Keratinocyte (primary cell): ENCODE data around the gene TLR6. TPM values are rescaled to one million over a fixed set of nuclear protein-coding genes. Genes with fewer than 3 reads are reported as not detected.
"Not testable (repeated sequence)": the region's sequence is repeated elsewhere in the genome, so short reads cannot be mapped to it uniquely, and the experiment has no call there.

Experiments
- DNase-seq: peaks from one replicate; pipeline ENCODE4 v3.0.0-alpha.2; 2011; ENCODE audit warnings: low read depth, missing footprints, low spot score
- FAIRE-seq: peaks from 2 replicates; lab custom pipeline; 2011; peaks lifted over from hg19 to GRCh38; lab: Jason Lieb, UNC
- H2AFZ ChIP-seq: 2 replicates; pipeline ENCODE4 v1.6.0; 2012; ENCODE audit warnings: low read length, control low read depth, inconsistent platforms; ENCODE audit not compliant: control insufficient read depth
- H3K27ac ChIP-seq: 2 replicates; pipeline ENCODE4 v1.5.1; 2011; ENCODE audit warnings: low read length; ENCODE audit not compliant: control insufficient read depth, insufficient read depth
- H3K27me3 ChIP-seq: 3 replicates; pipeline ENCODE4 v1.6.0; 2011; ENCODE audit warnings: low read length; ENCODE audit not compliant: control insufficient read depth, insufficient read depth; ENCODE audit errors: extremely low read depth
- H3K36me3 ChIP-seq, 2 experiments: 2 replicates in 1 of 2; 3 replicates in 1 of 2; pipeline ENCODE4 v1.5.1; 2011; ENCODE audit warnings: low read length in 2 of 2, mild to moderate bottlenecking in 1 of 2; ENCODE audit not compliant: control insufficient read depth in 2 of 2, insufficient read depth in 2 of 2; ENCODE audit errors: extremely low read depth in 1 of 2
- H3K4me1 ChIP-seq: 3 replicates; pipeline ENCODE4 v1.5.1; 2011; ENCODE audit warnings: low read length; ENCODE audit not compliant: control insufficient read depth, insufficient read depth; ENCODE audit errors: extremely low read depth
- H3K4me2 ChIP-seq: 3 replicates; pipeline ENCODE4 v1.6.0; 2011; ENCODE audit warnings: low read depth, low read length; ENCODE audit not compliant: control insufficient read depth, insufficient read depth; ENCODE audit errors: extremely low read depth
- H3K4me3 ChIP-seq, 3 experiments: fragments of 200-600 bp in 1 of 3; sonication (generic) in 1 of 3; 2 replicates in 2 of 3; 3 replicates in 1 of 3; pipeline ENCODE4 v1.5.1; 2011 to 2016; ENCODE audit warnings: low read length in 3 of 3, mild to moderate bottlenecking in 3 of 3, control low read depth in 2 of 3, inconsistent platforms in 1 of 3, low read depth in 1 of 3, mixed read lengths in 1 of 3, mixed run types in 1 of 3, moderate library complexity in 1 of 3; ENCODE audit not compliant: control insufficient read depth in 2 of 3, insufficient read depth in 2 of 3; ENCODE audit errors: extremely low read depth in 1 of 3
- H3K79me2 ChIP-seq: 2 replicates; pipeline ENCODE4 v1.6.0; 2012; ENCODE audit warnings: low read length; ENCODE audit not compliant: control insufficient read depth, insufficient read depth
- H3K9ac ChIP-seq: 3 replicates; pipeline ENCODE4 v1.6.0; 2011; ENCODE audit warnings: low read length; ENCODE audit not compliant: control insufficient read depth, insufficient read depth; ENCODE audit errors: extremely low read depth
- H3K9me1 ChIP-seq: 3 replicates; pipeline ENCODE4 v1.6.0; 2011; ENCODE audit warnings: low read length; ENCODE audit not compliant: control insufficient read depth, insufficient read depth; ENCODE audit errors: extremely low read depth
- H3K9me3 ChIP-seq: 2 replicates; pipeline ENCODE4 v1.5.1; 2012; ENCODE audit warnings: low read depth, low read length; ENCODE audit not compliant: control insufficient read depth
- H4K20me1 ChIP-seq: 3 replicates; pipeline ENCODE4 v1.6.0; 2011; ENCODE audit warnings: low read length; ENCODE audit not compliant: control insufficient read depth, insufficient read depth; ENCODE audit errors: extremely low read depth
- EZH2 ChIP-seq: IDR thresholded peaks from one replicate; pipeline ENCODE4 v1.6.1; 2012; ENCODE audit warnings: inconsistent platforms, mild to moderate bottlenecking, low read length, moderate library complexity
- dilution Hi-C: fragments of 300-500 bp; cut with MboI; formaldehyde crosslinking; loops from one replicate; pipeline ENCODE4 v1.7.0; 2020; ENCODE audit warnings: low sequenced_read_pairs; ENCODE audit not compliant: extremely low pct_ligation_motif_present
- polyA plus RNA-seq, 5 experiments: library from polyadenylated mRNA; depleted of rRNA in 3 of 5; stranded (reverse) in 3 of 5; stranded (forward) in 1 of 5; unstranded in 1 of 5; fragments of >200 nt; gene quantifications; 1 replicate in 1 of 5; 2 replicates in 3 of 5; 3 replicates in 1 of 5; pipeline versions ENCODE4 v1.2.1 to v1.2.3, GENCODE V29; 2011 to 2012; ENCODE audit warnings: missing spikeins in 2 of 5, low read depth in 1 of 5, low replicate concordance in 1 of 5
- TF ChIP-seq, protein P1 (sequence below), 3 experiments: IDR thresholded peaks in 1 of 3; conservative IDR thresholded peaks in 1 of 3; optimal IDR thresholded peaks in 1 of 3; 2 replicates in 2 of 3; 3 replicates in 1 of 3; pipeline versions ENCODE3 to v1.5.1; 2011; ENCODE audit warnings: low read length in 3 of 3, mild to moderate bottlenecking in 3 of 3, moderate library complexity in 2 of 3, control low read depth in 1 of 3, inconsistent platforms in 1 of 3; ENCODE audit not compliant: insufficient read depth in 2 of 3; ENCODE audit errors: extremely low read depth in 1 of 3

TLR6 gene
- polyA plus RNA-seq, 1 donor (not counting 4 experiments of a cell fraction or from before 2014, with no cell fraction given) = 1.3 TPM

DNA sequence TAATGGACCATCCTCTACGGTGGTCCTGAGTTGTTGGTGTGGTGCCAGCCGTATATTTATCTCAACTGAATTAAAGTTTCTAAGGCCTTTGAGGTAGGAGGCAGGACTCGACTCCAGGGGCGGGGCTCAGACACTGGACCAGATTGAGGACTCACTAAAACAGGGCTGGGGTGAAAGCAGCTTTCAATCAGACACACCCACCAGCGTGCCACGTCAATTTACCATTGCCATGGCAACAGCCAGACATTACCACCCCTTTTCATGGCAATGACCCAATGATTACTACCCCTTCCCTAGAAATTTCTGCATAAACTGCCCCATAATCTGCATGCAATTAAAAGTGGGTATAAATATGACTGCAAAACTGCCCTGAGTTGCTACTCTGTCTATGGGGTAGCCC lies 45.3 kb downstream of the TLR6 start:
- FAIRE-seq (no peak), DNase-seq (no peak)
- H3K79me2 ChIP-seq = no peaks in the 10 kb centered on the region
- dilution Hi-C loops = no loop called here
- no peaks in the 10 kb centered on the region for H3K36me3 ChIP-seq
- H3K9ac ChIP-seq = no peak overlapping the region
- no peaks in the 10 kb centered on the region for H3K27me3 ChIP-seq
- no peak overlapping the region for H2AFZ ChIP-seq
- H3K4me1 ChIP-seq = no peaks in the 10 kb centered on the region
- H3K9me3 ChIP-seq = no peaks in the 10 kb centered on the region
- H3K4me2 ChIP-seq = no peak overlapping the region
- no peaks in the 10 kb centered on the region for H4K20me1 ChIP-seq
- TF ChIP-seq, protein P1, sequence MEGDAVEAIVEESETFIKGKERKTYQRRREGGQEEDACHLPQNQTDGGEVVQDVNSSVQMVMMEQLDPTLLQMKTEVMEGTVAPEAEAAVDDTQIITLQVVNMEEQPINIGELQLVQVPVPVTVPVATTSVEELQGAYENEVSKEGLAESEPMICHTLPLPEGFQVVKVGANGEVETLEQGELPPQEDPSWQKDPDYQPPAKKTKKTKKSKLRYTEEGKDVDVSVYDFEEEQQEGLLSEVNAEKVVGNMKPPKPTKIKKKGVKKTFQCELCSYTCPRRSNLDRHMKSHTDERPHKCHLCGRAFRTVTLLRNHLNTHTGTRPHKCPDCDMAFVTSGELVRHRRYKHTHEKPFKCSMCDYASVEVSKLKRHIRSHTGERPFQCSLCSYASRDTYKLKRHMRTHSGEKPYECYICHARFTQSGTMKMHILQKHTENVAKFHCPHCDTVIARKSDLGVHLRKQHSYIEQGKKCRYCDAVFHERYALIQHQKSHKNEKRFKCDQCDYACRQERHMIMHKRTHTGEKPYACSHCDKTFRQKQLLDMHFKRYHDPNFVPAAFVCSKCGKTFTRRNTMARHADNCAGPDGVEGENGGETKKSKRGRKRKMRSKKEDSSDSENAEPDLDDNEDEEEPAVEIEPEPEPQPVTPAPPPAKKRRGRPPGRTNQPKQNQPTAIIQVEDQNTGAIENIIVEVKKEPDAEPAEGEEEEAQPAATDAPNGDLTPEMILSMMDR (optimal IDR thresholded peaks at IDR 0.05 in 1 of 3, IDR thresholded peaks at IDR 0.05 in 1 of 3, conservative IDR thresholded peaks at IDR 0.05 in 1 of 3; ENCODE audit: extremely low read depth in 1 of 3, insufficient read depth in 2 of 3, low read length in 3 of 3) = no peak
- TF ChIP-seq EZH2 = no peak
- H3K4me3 ChIP-seq = no peak overlapping the region
- H3K9me1 ChIP-seq = no peaks in the 10 kb centered on the region
- no peak overlapping the region for H3K27ac ChIP-seq

DNA sequence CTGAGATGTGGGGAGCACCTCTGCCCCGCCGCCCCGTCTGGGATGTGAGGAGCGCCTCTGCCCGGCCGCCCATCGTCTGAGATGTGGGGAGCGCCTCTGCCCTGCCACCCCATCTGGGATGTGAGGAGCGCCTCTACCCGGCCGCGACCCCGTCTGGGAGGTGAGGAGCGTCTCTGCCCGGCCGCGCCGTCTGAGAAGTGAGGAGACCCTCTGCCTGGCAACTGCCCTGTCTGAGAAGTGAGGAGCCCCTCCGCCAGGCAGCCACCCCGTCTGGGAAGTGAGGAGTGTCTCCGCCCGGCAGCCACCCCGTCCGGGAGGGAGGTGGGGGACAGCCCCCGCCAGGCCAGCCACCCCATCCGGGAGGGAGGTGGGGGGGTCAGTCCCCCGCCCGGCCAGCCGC lies 49.2 kb downstream of the TLR6 start:
- dilution Hi-C loops, H3K4me3 ChIP-seq: not testable (repeated sequence)

DNA sequence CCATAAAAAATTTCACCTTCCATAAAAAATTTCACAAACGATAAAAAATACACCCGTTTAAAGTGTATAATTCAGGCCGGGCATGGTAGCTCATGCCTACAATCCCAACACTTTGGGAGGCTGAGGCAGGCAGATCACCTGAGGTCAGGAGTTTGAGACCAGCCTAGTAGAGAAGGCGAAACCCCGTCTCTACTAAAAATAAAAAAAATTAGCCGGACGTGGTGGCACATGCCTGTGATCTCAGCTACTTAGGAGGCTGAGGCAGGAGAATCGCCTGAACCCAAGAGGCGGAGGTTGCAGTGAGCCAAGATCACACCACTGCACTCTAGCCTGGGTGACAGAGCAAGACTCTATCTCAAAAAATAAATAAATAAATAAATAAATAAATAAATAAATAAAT lies 50.4 kb downstream of the TLR6 start:
- dilution Hi-C loops, FAIRE-seq, H3K27me3 ChIP-seq, H3K9ac ChIP-seq, H3K79me2 ChIP-seq, H4K20me1 ChIP-seq, H3K4me1 ChIP-seq, H3K9me1 ChIP-seq, DNase-seq, H2AFZ ChIP-seq, H3K4me2 ChIP-seq, H3K36me3 ChIP-seq, H3K9me3 ChIP-seq, H3K27ac ChIP-seq, H3K4me3 ChIP-seq: not testable (repeated sequence)

More for the DNA sequence above, 49.2 kb downstream of the TLR6 start:
- not testable (repeated sequence) for H3K9me1 ChIP-seq, H3K4me1 ChIP-seq, H3K79me2 ChIP-seq, H3K27ac ChIP-seq, FAIRE-seq, H3K36me3 ChIP-seq, H2AFZ ChIP-seq, H3K4me2 ChIP-seq, H4K20me1 ChIP-seq, H3K9ac ChIP-seq, H3K9me3 ChIP-seq, H3K27me3 ChIP-seq, DNase-seq
